OCI-LY7 (cell line): ENCODE measurements around the gene VWDE.

ENCODE experiments used
- CTCF ChIP-seq: fragments of 200-600 bp; sonication (generic); conservative IDR thresholded peaks from 2 replicates; pipeline ENCODE4 v1.5.1; 2014; ENCODE audit warnings: mild to moderate bottlenecking, antibody characterized with exemption, low read length, moderate library complexity, mixed read lengths
- EZH2phosphoT487 ChIP-seq: fragments of 200-600 bp; sonication (generic); IDR thresholded peaks from 2 replicates; pipeline ENCODE4 v1.6.1; 2018; ENCODE audit warnings: low read depth, borderline replicate concordance, mild to moderate bottlenecking, mixed run types, antibody characterized with exemption, low read length, moderate library complexity, mixed read lengths

GRCh38 chr7:12422554-12423320 lies 19.1 kb upstream of the VWDE start:
- TF ChIP-seq CTCF (no peak), EZH2phosphoT487 (no peak)
